GM23338 (cell line): ENCODE measurements around the gene ZNF804B. TPM values are rescaled to one million over a fixed set of nuclear protein-coding genes. Genes with fewer than 3 reads are reported as not detected.

ENCODE experiments used
- ATAC-seq: fragments of 200-7000 bp; cut with Tn5 transposase; 3 replicates; pipeline ENCODE4 v1.9.1; 2020
- DNase-seq: peaks from one replicate; pipeline ENCODE4 v3.0.0-alpha.2; 2015; ENCODE audit warnings: low spot score
- H2AFZ ChIP-seq: fragments of 200-600 bp; sonication (generic); 2 replicates; pipeline ENCODE4 v1.8.0; 2016; ENCODE audit warnings: antibody characterized with exemption, mild to moderate bottlenecking, moderate library complexity
- H3F3A ChIP-seq: fragments of 200-600 bp; sonication (generic); replicated peaks from 2 replicates; pipeline ENCODE4 v1.8.0; 2017; ENCODE audit warnings: antibody characterized with exemption, mixed run types, low read depth
- H3K27ac ChIP-seq: fragments of 200-600 bp; sonication (generic); 2 replicates; pipeline ENCODE4 v1.6.1; 2016; ENCODE audit warnings: low read depth
- H3K27me3 ChIP-seq: fragments of 200-600 bp; sonication (generic); 2 replicates; pipeline ENCODE4 v1.8.0; 2016; ENCODE audit warnings: mild to moderate bottlenecking, mixed run types, moderate library complexity; ENCODE audit not compliant: insufficient read depth
- H3K36me3 ChIP-seq: fragments of 200-600 bp; sonication (generic); 2 replicates; pipeline ENCODE4 v1.8.0; 2016; ENCODE audit warnings: mild to moderate bottlenecking; ENCODE audit not compliant: insufficient read depth
- H3K4me1 ChIP-seq: fragments of 200-600 bp; sonication (generic); 2 replicates; pipeline ENCODE4 v1.8.0; 2016; ENCODE audit warnings: mild to moderate bottlenecking, moderate library complexity; ENCODE audit not compliant: insufficient read depth
- H3K4me2 ChIP-seq: fragments of 200-600 bp; sonication (generic); 2 replicates; pipeline ENCODE4 v1.7.1; 2017; ENCODE audit warnings: mixed run types
- H3K4me3 ChIP-seq: fragments of 200-600 bp; sonication (generic); 2 replicates; pipeline ENCODE4 v1.6.1; 2016; ENCODE audit warnings: mixed run types
- H3K79me2 ChIP-seq: fragments of 200-600 bp; sonication (generic); replicated peaks from 2 replicates; pipeline ENCODE4 v1.8.0; 2017; ENCODE audit warnings: mild to moderate bottlenecking; ENCODE audit not compliant: insufficient read depth
- H3K9me2 ChIP-seq: fragments of 200-600 bp; sonication (generic); 2 replicates; pipeline ENCODE4 v1.8.0; 2017; ENCODE audit not compliant: insufficient read depth
- H4K20me1 ChIP-seq: fragments of 200-600 bp; sonication (generic); replicated peaks from 2 replicates; pipeline ENCODE4 v1.8.0; 2017; ENCODE audit warnings: mild to moderate bottlenecking; ENCODE audit not compliant: insufficient read depth
- H3K27ac Mint-ChIP-seq: 2 replicates; pipeline ENCODE4 v1.8.0; 2020; ENCODE audit warnings: inconsistent platforms, mild to moderate bottlenecking, moderate library complexity, mixed read lengths
- H3K27me3 Mint-ChIP-seq: 3 replicates; pipeline ENCODE4 v1.8.0; 2022; ENCODE audit warnings: low read depth, mild to moderate bottlenecking, moderate library complexity, mixed read lengths, inconsistent platforms; ENCODE audit not compliant: insufficient read depth, poor library complexity
- H3K36me3 Mint-ChIP-seq: 3 replicates; pipeline ENCODE4 v1.8.0; 2021; ENCODE audit warnings: low read depth, mild to moderate bottlenecking, inconsistent platforms, moderate library complexity, mixed read lengths
- H3K4me1 Mint-ChIP-seq: 3 replicates; pipeline ENCODE4 v1.8.0; 2020; ENCODE audit warnings: mild to moderate bottlenecking, inconsistent platforms, mixed read lengths
- H3K4me3 Mint-ChIP-seq: 3 replicates; pipeline ENCODE4 v1.8.0; 2021; ENCODE audit warnings: moderate library complexity, mild to moderate bottlenecking, inconsistent platforms, mixed read lengths
- H3K9me3 Mint-ChIP-seq: 3 replicates; pipeline ENCODE4 v1.8.0; 2020; ENCODE audit warnings: moderate library complexity, mild to moderate bottlenecking, inconsistent platforms, mixed read lengths
- CREB1 ChIP-seq: fragments of 250-450 bp; sonication (Bioruptor Pico); IDR thresholded peaks from 2 replicates; pipeline ENCODE4 v1.5.0; 2020; ENCODE audit warnings: low read depth, mild to moderate bottlenecking, moderate library complexity
- EZH2 ChIP-seq: fragments of 200-600 bp; sonication (generic); IDR thresholded peaks from one replicate; pipeline ENCODE4 v1.8.0; 2017; ENCODE audit warnings: antibody characterized with exemption, mild to moderate bottlenecking, low read depth; ENCODE audit not compliant: unreplicated experiment
- EZH2phosphoT487 ChIP-seq: fragments of 200-600 bp; sonication (generic); IDR thresholded peaks from one replicate; pipeline ENCODE4 v1.8.1; 2018; ENCODE audit warnings: antibody characterized with exemption; ENCODE audit not compliant: unreplicated experiment
- JUNB ChIP-seq: IDR thresholded peaks from one replicate; pipeline ENCODE4 v1.6.1; 2016; ENCODE audit warnings: antibody characterized with exemption; ENCODE audit not compliant: unreplicated experiment
- NANOG ChIP-seq: IDR thresholded peaks from 2 replicates; pipeline ENCODE4 v1.6.1; 2016; ENCODE audit warnings: antibody characterized with exemption, borderline replicate concordance
- POLR2AphosphoS5 ChIP-seq: IDR thresholded peaks from 2 replicates; pipeline ENCODE4 v1.6.1; 2016; ENCODE audit warnings: antibody characterized with exemption, low read depth
- REST ChIP-seq: IDR thresholded peaks from one replicate; pipeline ENCODE4 v1.6.1; 2018; ENCODE audit warnings: antibody characterized with exemption; ENCODE audit not compliant: unreplicated experiment
- ZNF331 ChIP-seq: fragments of 250-450 bp; sonication (Bioruptor Pico); IDR thresholded peaks from 2 replicates; pipeline ENCODE4 v1.5.0; 2020; ENCODE audit warnings: low read depth, mild to moderate bottlenecking, moderate library complexity
- polyA plus RNA-seq: library from polyadenylated mRNA; unstranded; fragments of >200 nt; fragmentation: Nextera tagmentation; extraction: Ambion mirVana; gene quantifications from 2 replicates; pipeline ENCODE4 v1.2.1, GENCODE V29; 2016
- total RNA-seq: library from RNA; depleted of rRNA; stranded (reverse); fragments of >200 nt; shearing (Covaris generic); gene quantifications from 2 replicates; pipeline ENCODE4 v1.2.3, GENCODE V29; 2014
- TF ChIP-seq, protein P1 (sequence below), 2 experiments: fragments of 200-600 bp in 1 of 2; sonication (generic) in 1 of 2; conservative IDR thresholded peaks; 2 replicates each; pipeline versions ENCODE4 v1.5.1 to v1.6.1; 2016 to 2017; ENCODE audit warnings: antibody characterized with exemption in 2 of 2, low read depth in 2 of 2, mild to moderate bottlenecking in 2 of 2, moderate library complexity in 1 of 2
- TF ChIP-seq, protein P2 (sequence below): IDR thresholded peaks from 2 replicates; pipeline ENCODE4 v1.6.1; 2016; ENCODE audit warnings: antibody characterized with exemption

ZNF804B gene
- total and polyA plus RNA-seq, 2 experiments from 2014 or later, result not detected

DNA sequence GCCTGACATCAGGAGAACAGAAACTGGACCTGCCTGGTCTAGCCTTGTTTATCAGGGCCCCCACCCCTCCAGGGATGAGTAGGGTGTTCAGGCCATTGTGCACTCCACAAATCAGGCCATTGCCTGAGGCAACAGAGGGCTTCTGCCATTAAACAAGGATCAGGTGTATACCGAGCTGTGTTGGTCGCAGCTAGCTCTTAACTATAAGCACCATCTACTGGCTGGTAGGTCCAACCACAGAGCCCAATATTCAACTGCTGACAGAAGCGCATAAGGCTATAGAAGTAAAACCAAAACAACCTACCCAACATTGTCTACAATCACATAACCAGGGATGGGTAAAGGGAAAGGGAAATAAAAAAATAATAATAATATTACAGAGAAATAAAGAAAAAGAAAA, 487.7 kb downstream of the ZNF804B start:
- no peaks in the 10 kb centered on the region for H3K4me1 Mint-ChIP-seq
- H2AFZ ChIP-seq, result no peak overlapping the region
- H3K27ac ChIP-seq, result no peak overlapping the region
- H3K4me1 ChIP-seq, result no peaks in the 10 kb centered on the region
- no peaks in the 10 kb centered on the region for H3K36me3 ChIP-seq
- H4K20me1 ChIP-seq, result no peaks in the 10 kb centered on the region
- H3K9me2 ChIP-seq, result no peaks in the 10 kb centered on the region
- no peak overlapping the region for H3K4me3 ChIP-seq
- ATAC-seq (no peak), DNase-seq (no peak)
- H3K9me3 Mint-ChIP-seq, result peaks cover 18% of the 10 kb centered on the region
- no peaks in the 10 kb centered on the region for H3K79me2 ChIP-seq
- H3K27ac Mint-ChIP-seq, result no peak overlapping the region
- no peaks in the 10 kb centered on the region for H3F3A ChIP-seq
- TF ChIP-seq EZH2 (no peak), JUNB (no peak), POLR2AphosphoS5 (no peak), REST (no peak)
- TF ChIP-seq, protein P1, sequence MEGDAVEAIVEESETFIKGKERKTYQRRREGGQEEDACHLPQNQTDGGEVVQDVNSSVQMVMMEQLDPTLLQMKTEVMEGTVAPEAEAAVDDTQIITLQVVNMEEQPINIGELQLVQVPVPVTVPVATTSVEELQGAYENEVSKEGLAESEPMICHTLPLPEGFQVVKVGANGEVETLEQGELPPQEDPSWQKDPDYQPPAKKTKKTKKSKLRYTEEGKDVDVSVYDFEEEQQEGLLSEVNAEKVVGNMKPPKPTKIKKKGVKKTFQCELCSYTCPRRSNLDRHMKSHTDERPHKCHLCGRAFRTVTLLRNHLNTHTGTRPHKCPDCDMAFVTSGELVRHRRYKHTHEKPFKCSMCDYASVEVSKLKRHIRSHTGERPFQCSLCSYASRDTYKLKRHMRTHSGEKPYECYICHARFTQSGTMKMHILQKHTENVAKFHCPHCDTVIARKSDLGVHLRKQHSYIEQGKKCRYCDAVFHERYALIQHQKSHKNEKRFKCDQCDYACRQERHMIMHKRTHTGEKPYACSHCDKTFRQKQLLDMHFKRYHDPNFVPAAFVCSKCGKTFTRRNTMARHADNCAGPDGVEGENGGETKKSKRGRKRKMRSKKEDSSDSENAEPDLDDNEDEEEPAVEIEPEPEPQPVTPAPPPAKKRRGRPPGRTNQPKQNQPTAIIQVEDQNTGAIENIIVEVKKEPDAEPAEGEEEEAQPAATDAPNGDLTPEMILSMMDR (conservative IDR thresholded peaks at IDR 0.05; ENCODE audit: low read depth in 2 of 2), result peak in 1 of 2 experiments; percentile 56; a peak in 2 of 4 replicates
- peaks cover 12% of the 10 kb centered on the region; the same call in 2 of the 3 replicates for H3K36me3 Mint-ChIP-seq
- H3K27me3 ChIP-seq, result no peaks in the 10 kb centered on the region
- no peak overlapping the region for H3K4me3 Mint-ChIP-seq
- no peak overlapping the region for H3K4me2 ChIP-seq
- no peaks in the 10 kb centered on the region for H3K27me3 Mint-ChIP-seq

DNA sequence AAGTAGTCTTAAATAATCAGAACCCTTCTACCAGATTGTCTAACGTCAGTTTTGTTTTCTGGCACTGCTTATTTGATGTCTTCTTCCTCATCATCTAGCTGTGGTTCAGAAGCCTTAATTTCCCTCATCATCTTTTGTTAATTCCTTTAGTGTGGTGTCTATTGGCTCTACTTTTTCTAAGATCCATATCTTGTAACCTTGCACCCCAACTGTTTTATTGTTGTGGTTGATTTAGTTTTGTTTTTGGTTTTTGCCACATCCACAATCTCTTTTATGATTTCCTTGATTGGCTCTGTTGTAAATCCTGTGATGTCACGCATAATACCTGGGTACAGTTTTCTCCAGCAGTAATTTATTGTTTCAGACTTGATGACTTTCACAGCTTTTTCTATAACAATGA, 499.6 kb downstream of the ZNF804B start:
- Mint-ChIP-seq H3K27ac (no peak overlapping the region), H3K9me3 (no peaks in the 10 kb centered on the region), H3K4me1 (no peaks in the 10 kb centered on the region), H3K36me3 (no peaks in the 10 kb centered on the region), H3K27me3 (peaks cover 2% of the 10 kb centered on the region), H3K4me3 (no peak overlapping the region)
- no peaks in the 10 kb centered on the region for H3K4me1 ChIP-seq
- H3K27ac ChIP-seq, result no peak overlapping the region
- ATAC-seq, result no peak
- H3K4me3 ChIP-seq, result no peak overlapping the region
- no peak for DNase-seq
- H3K27me3 ChIP-seq, result no peaks in the 10 kb centered on the region
- peaks cover 3% of the 10 kb centered on the region; the same call in 1 of the 2 replicates for H3K9me2 ChIP-seq
- H2AFZ ChIP-seq, result no peak overlapping the region
- no peaks in the 10 kb centered on the region for H3F3A ChIP-seq
- H3K36me3 ChIP-seq, result no peaks in the 10 kb centered on the region
- no peak overlapping the region for H3K4me2 ChIP-seq
- no peaks in the 10 kb centered on the region for H3K79me2 ChIP-seq
- no peaks in the 10 kb centered on the region for H4K20me1 ChIP-seq
- TF ChIP-seq, protein P2, sequence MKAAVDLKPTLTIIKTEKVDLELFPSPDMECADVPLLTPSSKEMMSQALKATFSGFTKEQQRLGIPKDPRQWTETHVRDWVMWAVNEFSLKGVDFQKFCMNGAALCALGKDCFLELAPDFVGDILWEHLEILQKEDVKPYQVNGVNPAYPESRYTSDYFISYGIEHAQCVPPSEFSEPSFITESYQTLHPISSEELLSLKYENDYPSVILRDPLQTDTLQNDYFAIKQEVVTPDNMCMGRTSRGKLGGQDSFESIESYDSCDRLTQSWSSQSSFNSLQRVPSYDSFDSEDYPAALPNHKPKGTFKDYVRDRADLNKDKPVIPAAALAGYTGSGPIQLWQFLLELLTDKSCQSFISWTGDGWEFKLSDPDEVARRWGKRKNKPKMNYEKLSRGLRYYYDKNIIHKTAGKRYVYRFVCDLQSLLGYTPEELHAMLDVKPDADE, result no peak
- TF ChIP-seq ZNF331 (CRISPR knock-in tag) (no peak), REST (no peak), NANOG (no peak), CREB1 (CRISPR knock-in tag) (no peak), EZH2 (no peak), EZH2phosphoT487 (no peak)
- TF ChIP-seq, protein P1 (conservative IDR thresholded peaks at IDR 0.05; ENCODE audit: low read depth in 2 of 2), result no peak
